ENCODE data around the gene LMAN2L.
A peak's percentile ranks its signal among the peaks of the same experiment; 100 is the strongest.
"Not testable (repeated sequence)": the region's sequence is repeated elsewhere in the genome, so short reads cannot be mapped to it uniquely, and the experiment has no call there.

Gene LMAN2L

GRCh38 chr2:96665717-96666116, 74.1 kb downstream of the LMAN2L start:
- H2BK15ac ChIP-seq (ENCODE audit: low read length); H3K9ac ChIP-seq (ENCODE audit: low read depth, low read length, poor library complexity); H3K4ac ChIP-seq (ENCODE audit: low read length); H3K9me3 ChIP-seq (replicated peaks in 1 of 2; ENCODE audit: control insufficient read depth in 2 of 2, insufficient read depth in 1 of 2, low read depth in 1 of 2, low read length in 2 of 2); H3K4me3 ChIP-seq (ENCODE audit: low read length in 2 of 2); H2AK5ac ChIP-seq (ENCODE audit: low read depth, low read length); H2BK5ac ChIP-seq (ENCODE audit: low read length); H4K8ac ChIP-seq (ENCODE audit: low read depth, low read length); H3K79me1 ChIP-seq (ENCODE audit: low read depth, low read length); H3K4me1 ChIP-seq (ENCODE audit: control insufficient read depth in 2 of 2, insufficient read depth in 1 of 2, low read depth in 1 of 2, low read length in 2 of 2); H3K27me3 ChIP-seq (ENCODE audit: control insufficient read depth in 3 of 3, insufficient read depth in 3 of 3, low read depth in 1 of 3, low read length in 3 of 3); H4K91ac ChIP-seq (ENCODE audit: low read depth, low read length, poor library complexity); H3K4me2 ChIP-seq (ENCODE audit: insufficient read depth, low read length, poor library complexity, severe bottlenecking); H3K36me3 ChIP-seq (replicated peaks in 1 of 2; ENCODE audit: control insufficient read depth in 2 of 2, insufficient read depth in 2 of 2, low read length in 2 of 2); H3K27ac ChIP-seq (replicated peaks; ENCODE audit: low read length); DNase-seq (ENCODE audit: low spot score); H2BK120ac ChIP-seq (ENCODE audit: low read depth, low read length); H3K23ac ChIP-seq (ENCODE audit: low read depth, low read length, poor library complexity); H3K14ac ChIP-seq (ENCODE audit: low read length); H2AFZ ChIP-seq (ENCODE audit: low read length); H2BK12ac ChIP-seq (ENCODE audit: low read length): not testable (repeated sequence)
- whole genome bisulfite sequencing, 2 donors (ENCODE audit: extremely low coverage in 2 of 2, insufficient read length in 2 of 2, insufficient replicate concordance in 1 of 2): no CpG with 5 or more reads among the region's 3 CpGs
- peak overlapping the region; percentile 11 for H3K18ac ChIP-seq (ENCODE audit: low read length)

- Histone ChIP-seq H3K27ac (replicated peaks; ENCODE audit: low read length) (no peak overlapping the region), H3K4me2 (ENCODE audit: insufficient read depth, low read length, poor library complexity, severe bottlenecking) (no peak overlapping the region), H3K9ac (ENCODE audit: low read depth, low read length, poor library complexity) (no peak overlapping the region), H3K27me3 (ENCODE audit: control insufficient read depth in 3 of 3, insufficient read depth in 3 of 3, low read depth in 1 of 3, low read length in 3 of 3) (no peaks in the 10 kb centered on the region), H2BK12ac (ENCODE audit: low read length) (no peak overlapping the region), H3K4me3 (ENCODE audit: low read length in 2 of 2) (no peak overlapping the region), H2BK5ac (ENCODE audit: low read length) (no peak overlapping the region), H3K4me1 (ENCODE audit: control insufficient read depth in 2 of 2, insufficient read depth in 1 of 2, low read depth in 1 of 2, low read length in 2 of 2) (peaks cover 2% of the 10 kb centered on the region in 2 donors), H3K36me3 (replicated peaks in 1 of 2; ENCODE audit: control insufficient read depth in 2 of 2, insufficient read depth in 2 of 2, low read length in 2 of 2) (peaks cover 0 to 2% of the 10 kb centered on the region in 2 donors), H3K14ac (ENCODE audit: low read length) (no peak overlapping the region), H3K23ac (ENCODE audit: low read depth, low read length, poor library complexity) (no peak overlapping the region), H4K91ac (ENCODE audit: low read depth, low read length, poor library complexity) (no peak overlapping the region), H2AK5ac (ENCODE audit: low read depth, low read length) (no peak overlapping the region), H2AFZ (ENCODE audit: low read length) (no peak overlapping the region), H3K4ac (ENCODE audit: low read length) (no peak overlapping the region), H2BK15ac (ENCODE audit: low read length) (no peak overlapping the region), H3K9me3 (replicated peaks in 1 of 2; ENCODE audit: control insufficient read depth in 2 of 2, insufficient read depth in 1 of 2, low read depth in 1 of 2, low read length in 2 of 2) (peaks cover 6 to 7% of the 10 kb centered on the region in 2 donors), H3K79me1 (ENCODE audit: low read depth, low read length) (no peaks in the 10 kb centered on the region), H3K18ac (ENCODE audit: low read length) (no peak overlapping the region), H2BK120ac (ENCODE audit: low read depth, low read length) (no peak overlapping the region), H4K8ac (ENCODE audit: low read depth, low read length) (no peak overlapping the region)
- no CpG with 5 or more reads among the region's 3 CpGs for WGBS, 2 donors (ENCODE audit: extremely low coverage in 2 of 2, insufficient read length in 2 of 2, insufficient replicate concordance in 1 of 2)
- no peak for DNase-seq (ENCODE audit: low spot score)
Observed at GRCh38 chr2:96665083-96665569, 74.7 kb downstream of the LMAN2L start.

GRCh38 chr2:96664366-96664925, 75.4 kb downstream of the LMAN2L start:
- no peak overlapping the region for H3K14ac ChIP-seq (ENCODE audit: low read length)
- H4K8ac ChIP-seq (ENCODE audit: low read depth, low read length): no peak overlapping the region
- no peak overlapping the region for H4K91ac ChIP-seq (ENCODE audit: low read depth, low read length, poor library complexity)
- H2AK5ac ChIP-seq (ENCODE audit: low read depth, low read length): no peak overlapping the region
- H3K9ac ChIP-seq (ENCODE audit: low read depth, low read length, poor library complexity): no peak overlapping the region
- no peak overlapping the region for H3K4ac ChIP-seq (ENCODE audit: low read length)
- H3K4me2 ChIP-seq (ENCODE audit: insufficient read depth, low read length, poor library complexity, severe bottlenecking): no peak overlapping the region
- WGBS, 2 donors (ENCODE audit: extremely low coverage in 2 of 2, insufficient read length in 2 of 2, insufficient replicate concordance in 1 of 2): no CpG with 5 or more reads among the region's 3 CpGs
- no peak overlapping the region for H3K23ac ChIP-seq (ENCODE audit: low read depth, low read length, poor library complexity)
- no peak overlapping the region for H3K4me3 ChIP-seq (ENCODE audit: low read length in 2 of 2)
- no peak overlapping the region for H2BK120ac ChIP-seq (ENCODE audit: low read depth, low read length)
- peaks cover 6 to 7% of the 10 kb centered on the region in 2 donors for H3K9me3 ChIP-seq (replicated peaks in 1 of 2; ENCODE audit: control insufficient read depth in 2 of 2, insufficient read depth in 1 of 2, low read depth in 1 of 2, low read length in 2 of 2)
- no peak for DNase-seq (ENCODE audit: low spot score)
- H3K36me3 ChIP-seq (replicated peaks in 1 of 2; ENCODE audit: control insufficient read depth in 2 of 2, insufficient read depth in 2 of 2, low read length in 2 of 2): peaks cover 0 to 2% of the 10 kb centered on the region in 2 donors
- H2BK15ac ChIP-seq (ENCODE audit: low read length): no peak overlapping the region
- no peak overlapping the region for H2AFZ ChIP-seq (ENCODE audit: low read length)
- H3K4me1 ChIP-seq (ENCODE audit: control insufficient read depth in 2 of 2, insufficient read depth in 1 of 2, low read depth in 1 of 2, low read length in 2 of 2): peaks cover 0 to 2% of the 10 kb centered on the region in 2 donors
- H2BK12ac ChIP-seq (ENCODE audit: low read length): no peak overlapping the region
- no peak overlapping the region for H3K27ac ChIP-seq (replicated peaks; ENCODE audit: low read length)
- H3K27me3 ChIP-seq (ENCODE audit: control insufficient read depth in 3 of 3, insufficient read depth in 3 of 3, low read depth in 1 of 3, low read length in 3 of 3): no peaks in the 10 kb centered on the region
- no peaks in the 10 kb centered on the region for H3K79me1 ChIP-seq (ENCODE audit: low read depth, low read length)
- no peak overlapping the region for H2BK5ac ChIP-seq (ENCODE audit: low read length)
- no peak overlapping the region for H3K18ac ChIP-seq (ENCODE audit: low read length)

GRCh38 chr2:96663829-96664228, 76.0 kb downstream of the LMAN2L start:
- H3K18ac ChIP-seq (ENCODE audit: low read length): no peak overlapping the region
- H2BK5ac ChIP-seq (ENCODE audit: low read length): no peak overlapping the region
- H3K23ac ChIP-seq (ENCODE audit: low read depth, low read length, poor library complexity): no peak overlapping the region
- H3K36me3 ChIP-seq (replicated peaks in 1 of 2; ENCODE audit: control insufficient read depth in 2 of 2, insufficient read depth in 2 of 2, low read length in 2 of 2): peaks cover 0 to 2% of the 10 kb centered on the region in 2 donors
- H3K4me2 ChIP-seq (ENCODE audit: insufficient read depth, low read length, poor library complexity, severe bottlenecking): no peak overlapping the region
- no peak overlapping the region for H3K4ac ChIP-seq (ENCODE audit: low read length)
- H2BK15ac ChIP-seq (ENCODE audit: low read length): no peak overlapping the region
- peaks cover 6 to 7% of the 10 kb centered on the region in 2 donors for H3K9me3 ChIP-seq (replicated peaks in 1 of 2; ENCODE audit: control insufficient read depth in 2 of 2, insufficient read depth in 1 of 2, low read depth in 1 of 2, low read length in 2 of 2)
- H4K91ac ChIP-seq (ENCODE audit: low read depth, low read length, poor library complexity): no peak overlapping the region
- H3K14ac ChIP-seq (ENCODE audit: low read length): no peak overlapping the region
- no peak overlapping the region for H2BK120ac ChIP-seq (ENCODE audit: low read depth, low read length)
- DNase-seq (ENCODE audit: low spot score): no peak
- H4K8ac ChIP-seq (ENCODE audit: low read depth, low read length): no peak overlapping the region
- no peak overlapping the region for H3K9ac ChIP-seq (ENCODE audit: low read depth, low read length, poor library complexity)
- peaks cover 0 to 2% of the 10 kb centered on the region in 2 donors for H3K4me1 ChIP-seq (ENCODE audit: control insufficient read depth in 2 of 2, insufficient read depth in 1 of 2, low read depth in 1 of 2, low read length in 2 of 2)
- no CpG with 5 or more reads among the region's 7 CpGs for WGBS, 2 donors (ENCODE audit: extremely low coverage in 2 of 2, insufficient read length in 2 of 2, insufficient replicate concordance in 1 of 2)
- H3K79me1 ChIP-seq (ENCODE audit: low read depth, low read length): no peaks in the 10 kb centered on the region
- H2AFZ ChIP-seq (ENCODE audit: low read length): no peak overlapping the region
- no peak overlapping the region for H3K27ac ChIP-seq (replicated peaks; ENCODE audit: low read length)
- H3K4me3 ChIP-seq (ENCODE audit: low read length in 2 of 2): no peak overlapping the region
- no peak overlapping the region for H2BK12ac ChIP-seq (ENCODE audit: low read length)
- no peaks in the 10 kb centered on the region for H3K27me3 ChIP-seq (ENCODE audit: control insufficient read depth in 3 of 3, insufficient read depth in 3 of 3, low read depth in 1 of 3, low read length in 3 of 3)
- H2AK5ac ChIP-seq (ENCODE audit: low read depth, low read length): no peak overlapping the region

Measured in neuronal stem cell (in vitro differentiated cells).